Neural cell (in vitro differentiated cells): Measurements from ENCODE around the gene LGI4. TPM values are rescaled to one million over a fixed set of nuclear protein-coding genes. Genes with fewer than 3 reads are reported as not detected.

Experiments
- H2AFZ ChIP-seq: fragments of 200-600, 300-800 bp; sonication (generic), shearing (Covaris generic); 2 replicates; pipeline ENCODE4 v1.6.0; 2014; ENCODE audit warnings: low read depth, mild to moderate bottlenecking, antibody characterized with exemption, low read length, moderate library complexity
- H3F3A ChIP-seq: fragments of 200-600 bp; shearing (Covaris generic); 2 replicates; pipeline ENCODE4 v1.6.1; 2016; ENCODE audit warnings: mild to moderate bottlenecking, moderate library complexity, mixed read lengths, antibody characterized with exemption, low read length; ENCODE audit not compliant: insufficient read depth, poor library complexity, severe bottlenecking
- H3K27ac ChIP-seq: fragments of 200-600, 300-800 bp; sonication (generic), shearing (Covaris generic); 2 replicates; pipeline ENCODE4 v1.5.1; 2014; ENCODE audit warnings: mild to moderate bottlenecking, low read length, moderate library complexity
- H3K27me3 ChIP-seq: fragments of 300-800, 200-600 bp; sonication (generic), shearing (Covaris generic); 2 replicates; pipeline ENCODE4 v1.6.0; 2014; ENCODE audit warnings: mild to moderate bottlenecking, low read depth, low read length, moderate library complexity; ENCODE audit not compliant: insufficient read depth
- H3K36me3 ChIP-seq: fragments of 300-800, 200-600 bp; sonication (generic), shearing (Covaris generic); 2 replicates; pipeline ENCODE4 v1.5.1; 2014; ENCODE audit warnings: mild to moderate bottlenecking, antibody characterized with exemption, low read length, moderate library complexity; ENCODE audit not compliant: insufficient read depth
- H3K4me2 ChIP-seq: fragments of 300-800, 200-600 bp; sonication (generic), shearing (Covaris generic); 2 replicates; pipeline ENCODE4 v1.6.0; 2014; ENCODE audit warnings: mild to moderate bottlenecking, low read length
- H3K4me3 ChIP-seq: fragments of 300-800, 200-600 bp; sonication (generic), shearing (Covaris generic); 2 replicates; pipeline ENCODE4 v1.5.1; 2014; ENCODE audit warnings: mild to moderate bottlenecking, low read length, moderate library complexity
- H3K79me2 ChIP-seq: fragments of 200-600 bp; shearing (Covaris generic); replicated peaks from 2 replicates; pipeline ENCODE4 v1.6.0; 2014; ENCODE audit warnings: mild to moderate bottlenecking, low read length, moderate library complexity; ENCODE audit not compliant: insufficient read depth
- H3K9ac ChIP-seq: fragments of 300-800, 200-600 bp; sonication (generic), shearing (Covaris generic); 2 replicates; pipeline ENCODE4 v1.6.1; 2016; ENCODE audit warnings: mild to moderate bottlenecking, low read length, mixed read lengths
- H3K9me2 ChIP-seq: fragments of 200-600 bp; shearing (Covaris generic); 2 replicates; pipeline ENCODE4 v1.6.1; 2016; ENCODE audit warnings: mild to moderate bottlenecking, low read length, mixed read lengths; ENCODE audit not compliant: insufficient read depth
- H3K9me3 ChIP-seq: fragments of 200-600, 300-800 bp; sonication (generic), shearing (Covaris generic); 2 replicates; pipeline ENCODE4 v1.6.1; 2016; ENCODE audit warnings: mild to moderate bottlenecking, mixed run types, low read length, moderate library complexity, mixed read lengths
- H4K20me1 ChIP-seq: fragments of 200-600 bp; shearing (Covaris generic); 2 replicates; pipeline ENCODE4 v1.6.1; 2016; ENCODE audit warnings: mild to moderate bottlenecking, mixed run types; ENCODE audit not compliant: insufficient read depth
- CTCF ChIP-seq: fragments of 450-650 bp; IDR thresholded peaks from 2 replicates; pipeline ENCODE4 v1.5.1; 2014; ENCODE audit warnings: antibody characterized with exemption, mild to moderate bottlenecking, moderate library complexity; ENCODE audit not compliant: poor library complexity, severe bottlenecking
- EP300 ChIP-seq: fragments of 450-650 bp; conservative IDR thresholded peaks from 2 replicates; pipeline ENCODE4 v1.6.1; 2014; ENCODE audit warnings: antibody characterized with exemption, mild to moderate bottlenecking, moderate library complexity; ENCODE audit not compliant: poor library complexity, severe bottlenecking
- EZH2 ChIP-seq: fragments of 200-600, 300-800 bp; shearing (Covaris generic), sonication (generic); IDR thresholded peaks from 2 replicates; pipeline ENCODE4 v1.6.1; 2014; ENCODE audit warnings: antibody characterized with exemption, low read length, borderline replicate concordance, mild to moderate bottlenecking; ENCODE audit not compliant: insufficient read depth, poor library complexity, severe bottlenecking
- MXI1 ChIP-seq: fragments of 450-650 bp; conservative IDR thresholded peaks from 2 replicates; pipeline ENCODE4 v1.6.1; 2014; ENCODE audit warnings: antibody characterized with exemption, mild to moderate bottlenecking; ENCODE audit not compliant: poor library complexity, severe bottlenecking
- POLR2AphosphoS5 ChIP-seq: IDR thresholded peaks from 2 replicates; pipeline ENCODE4 v1.6.1; 2012
- RAD21 ChIP-seq: fragments of 450-650 bp; conservative IDR thresholded peaks from 2 replicates; pipeline ENCODE4 v1.6.1; 2014; ENCODE audit warnings: antibody characterized with exemption, mild to moderate bottlenecking, moderate library complexity
- REST ChIP-seq: IDR thresholded peaks from 2 replicates; pipeline ENCODE4 v1.6.1; 2012; ENCODE audit warnings: borderline replicate concordance
- SMC3 ChIP-seq: fragments of 450-650 bp; conservative IDR thresholded peaks from 2 replicates; pipeline ENCODE4 v1.6.1; 2014; ENCODE audit warnings: antibody characterized with exemption, mild to moderate bottlenecking, moderate library complexity; ENCODE audit not compliant: poor library complexity
- TAF1 ChIP-seq: IDR thresholded peaks from 2 replicates; pipeline ENCODE4 v1.6.1; 2012; ENCODE audit warnings: low read depth
- polyA plus RNA-seq: library from polyadenylated mRNA; depleted of rRNA; stranded (reverse); fragments of >200 nt; gene quantifications from 2 replicates; pipeline ENCODE4 v1.2.3, GENCODE V29; 2014

LGI4 gene
- polyA plus RNA-seq, 1 donor from 2014 or later: 0.63 TPM

- Histone ChIP-seq H3K79me2 (no peaks in the 10 kb centered on the region), H2AFZ (no peak overlapping the region), H3K4me3 (no peak overlapping the region), H3K4me2 (no peak overlapping the region), H3K9me2 (no peaks in the 10 kb centered on the region), H3K27ac (no peak overlapping the region), H4K20me1 (no peaks in the 10 kb centered on the region), H3K9me3 (no peaks in the 10 kb centered on the region), H3F3A (no peaks in the 10 kb centered on the region), H3K9ac (no peak overlapping the region), H3K36me3 (no peaks in the 10 kb centered on the region), H3K27me3 (no peaks in the 10 kb centered on the region)
- TF ChIP-seq REST (no peak), SMC3 (no peak), TAF1 (no peak), EZH2 (no peak), POLR2AphosphoS5 (no peak), MXI1 (no peak), RAD21 (no peak), EP300 (no peak), CTCF (no peak)
Observed at GRCh38 chr19:35076657-35077056, 58.2 kb downstream of the LGI4 start.

- H3K27ac ChIP-seq: no peak overlapping the region
- H3F3A ChIP-seq: no peaks in the 10 kb centered on the region
- no peaks in the 10 kb centered on the region for H3K36me3 ChIP-seq
- H4K20me1 ChIP-seq: no peaks in the 10 kb centered on the region
- H2AFZ ChIP-seq: no peak overlapping the region
- no peaks in the 10 kb centered on the region for H3K9me2 ChIP-seq
- no peak overlapping the region for H3K9ac ChIP-seq
- no peaks in the 10 kb centered on the region for H3K27me3 ChIP-seq
- H3K79me2 ChIP-seq: no peaks in the 10 kb centered on the region
- no peak overlapping the region for H3K4me3 ChIP-seq
- no peak for TF ChIP-seq SMC3
- TF ChIP-seq TAF1: no peak
- TF ChIP-seq CTCF: no peak
- no peak for TF ChIP-seq EP300
- no peak for TF ChIP-seq EZH2
- TF ChIP-seq POLR2AphosphoS5: no peak
- no peak for TF ChIP-seq MXI1
- TF ChIP-seq RAD21: no peak
- TF ChIP-seq REST: no peak
- no peaks in the 10 kb centered on the region for H3K9me3 ChIP-seq
- H3K4me2 ChIP-seq: no peak overlapping the region
Observed at GRCh38 chr19:35076026-35076370, 58.9 kb downstream of the LGI4 start.
